HepG2 (cell line): Measurements from ENCODE around the gene APOC3. TPM values are rescaled to one million over a fixed set of nuclear protein-coding genes. Genes with fewer than 3 reads are reported as not detected.

Source experiments
- CCDC6 ChIP-seq: sonication (generic); formaldehyde crosslinking; IDR thresholded peaks from 2 replicates; pipeline ENCODE4 v1.8.1; 2022; ENCODE audit warnings: mild to moderate bottlenecking, missing genetic modification reagents, moderate library complexity
- ESRRA ChIP-seq: sonication (generic); formaldehyde crosslinking; IDR thresholded peaks from 2 replicates; pipeline ENCODE4 v1.5.1; 2020; ENCODE audit warnings: mild to moderate bottlenecking, low read depth, missing genetic modification reagents
- MBD4 ChIP-seq: IDR thresholded peaks from 2 replicates; pipeline ENCODE4 v1.6.1; 2012; ENCODE audit warnings: low read length, inconsistent platforms, borderline replicate concordance
- MXD3 ChIP-seq: IDR thresholded peaks from 2 replicates; pipeline ENCODE4 v1.6.1; 2016; ENCODE audit warnings: mild to moderate bottlenecking, missing biosample characterization, missing genetic modification reagents
- NFAT5 ChIP-seq: sonication (generic); formaldehyde crosslinking; IDR thresholded peaks from 2 replicates; pipeline ENCODE4 v1.4.0; 2020; ENCODE audit warnings: missing genetic modification reagents
- PATZ1 ChIP-seq: sonication (generic); formaldehyde crosslinking; IDR thresholded peaks from 2 replicates; pipeline ENCODE4 v1.4.0; 2020; ENCODE audit warnings: missing genetic modification reagents
- SKIL ChIP-seq: sonication (generic); formaldehyde crosslinking; IDR thresholded peaks from 2 replicates; pipeline ENCODE4 v1.8.0; 2022; ENCODE audit warnings: missing genetic modification reagents, mild to moderate bottlenecking, moderate library complexity, borderline replicate concordance
- TFE3 ChIP-seq: IDR thresholded peaks from 2 replicates; pipeline ENCODE4 v1.6.1; 2016
- ZNF607 ChIP-seq: sonication (generic); formaldehyde crosslinking; IDR thresholded peaks from 2 replicates; pipeline ENCODE4 v1.5.1; 2020; ENCODE audit warnings: missing genetic modification reagents, mild to moderate bottlenecking, borderline replicate concordance
- ZNF619 ChIP-seq: sonication (generic); formaldehyde crosslinking; IDR thresholded peaks from 2 replicates; pipeline ENCODE4 v1.4.0; 2020; ENCODE audit warnings: mild to moderate bottlenecking, missing genetic modification reagents
- ZNF629 ChIP-seq: sonication (generic); formaldehyde crosslinking; conservative IDR thresholded peaks from 2 replicates; pipeline ENCODE4 v1.5.0; 2020; ENCODE audit warnings: missing genetic modification reagents
- ZNF670 ChIP-seq: sonication (generic); formaldehyde crosslinking; IDR thresholded peaks from 2 replicates; pipeline ENCODE4 v1.8.0; 2022; ENCODE audit warnings: mild to moderate bottlenecking, missing genetic modification reagents, borderline replicate concordance
- ZNF770 ChIP-seq: sonication (generic); formaldehyde crosslinking; IDR thresholded peaks from 2 replicates; pipeline ENCODE4 v1.5.0; 2020; ENCODE audit warnings: mild to moderate bottlenecking, missing genetic modification reagents
- polyA plus RNA-seq, 8 experiments: library from polyadenylated mRNA; depleted of rRNA in 3 of 8; stranded (reverse) in 7 of 8; unstranded in 1 of 8; fragments of >200 nt; fragmentation: Illumina TruSeq in 4 of 8; extraction: Trizol in 4 of 8; gene quantifications; 2 replicates each; pipeline versions ENCODE4 v1.2.1 to v1.2.3, GENCODE V29; 2011 to 2016; ENCODE audit warnings: low read depth in 4 of 8, missing spikeins in 1 of 8, mixed read lengths in 1 of 8; ENCODE audit not compliant: insufficient read depth in 1 of 8
- total RNA-seq, 5 experiments: library from RNA; depleted of rRNA; stranded (reverse); fragments of >200 nt; fragmentation: Illumina TruSeq; extraction: Trizol; gene quantifications; 2 replicates each; pipeline ENCODE4 v1.2.3, GENCODE V29; 2016; ENCODE audit warnings: low read depth in 1 of 5

Gene APOC3
- total and polyA plus RNA-seq, 2 of the 13 experiments (the other 11 are each of a cell fraction or from before 2014, with no cell fraction given), result 314 to 687 TPM

- TF ChIP-seq SKIL (CRISPR knock-in tag) (peak; percentile 81; the same call in 1 of the 2 replicates), MXD3 (CRISPR knock-in tag) (no peak), TFE3 (CRISPR knock-in tag) (peak; percentile 80), ZNF629 (CRISPR knock-in tag) (peak; percentile 52), ZNF670 (CRISPR knock-in tag) (peak; percentile 27; the same call in 1 of the 2 replicates), MBD4 (peak; percentile 85; the same call in 1 of the 2 replicates), NFAT5 (no peak), CCDC6 (CRISPR knock-in tag) (peak; percentile 32), PATZ1 (peak; percentile 87), ESRRA (CRISPR knock-in tag) (peak; percentile 93), ZNF607 (0 out of 2 replicates have a peak, but pooled peaks have one; percentile 17), ZNF770 (CRISPR knock-in tag) (peak; percentile 58), ZNF619 (CRISPR knock-in tag) (no peak)
Measured at GRCh38 chr11:116808262-116809175, 21.2 kb upstream of the APOC3 start (continued).
